Astrocyte (in vitro differentiated cells and primary cell): ENCODE results near the gene LCN2. TPM values are rescaled to one million over a fixed set of nuclear protein-coding genes. Genes with fewer than 3 reads are reported as not detected.
A peak's percentile ranks its signal among the peaks of the same experiment; 100 is the strongest.

ENCODE experiments used
- DNase-seq: peaks from one replicate; pipeline ENCODE4 v3.0.0-alpha.2; 2010; ENCODE audit warnings: low read depth
- FAIRE-seq: peaks from 2 replicates; lab custom pipeline; 2011; peaks lifted over from hg19 to GRCh38; lab: Jason Lieb, UNC
- H2AFZ ChIP-seq: 2 replicates; pipeline ENCODE4 v1.6.0; 2012; ENCODE audit warnings: low read depth, low read length, inconsistent platforms
- H3K27ac ChIP-seq: 2 replicates; pipeline ENCODE4 v1.5.1; 2011; ENCODE audit warnings: low read depth, low read length, inconsistent platforms
- H3K27me3 ChIP-seq: 2 replicates; pipeline ENCODE4 v1.6.0; 2011; ENCODE audit warnings: low read length, inconsistent platforms; ENCODE audit not compliant: insufficient read depth
- H3K36me3 ChIP-seq: 2 replicates; pipeline ENCODE4 v1.5.1; 2011; ENCODE audit warnings: low read length, inconsistent platforms; ENCODE audit not compliant: insufficient read depth
- H3K4me1 ChIP-seq: 2 replicates; pipeline ENCODE4 v1.5.1; 2011; ENCODE audit warnings: low read length, inconsistent platforms; ENCODE audit not compliant: insufficient read depth
- H3K4me2 ChIP-seq: 2 replicates; pipeline ENCODE4 v1.6.0; 2012; ENCODE audit warnings: low read length, inconsistent platforms
- H3K4me3 ChIP-seq: 2 replicates; pipeline ENCODE4 v1.5.1; 2011; ENCODE audit warnings: low read depth, mild to moderate bottlenecking, low read length, inconsistent platforms; ENCODE audit not compliant: insufficient read depth
- H3K79me2 ChIP-seq: 2 replicates; pipeline ENCODE4 v1.6.0; 2012; ENCODE audit warnings: mild to moderate bottlenecking, low read length, inconsistent platforms; ENCODE audit not compliant: insufficient read depth
- H3K9ac ChIP-seq: 2 replicates; pipeline ENCODE4 v1.6.0; 2012; ENCODE audit warnings: mild to moderate bottlenecking, low read length, inconsistent platforms
- H3K9me3 ChIP-seq: 2 replicates; pipeline ENCODE4 v1.5.1; 2012; ENCODE audit warnings: low read depth, mild to moderate bottlenecking, low read length, inconsistent platforms; ENCODE audit not compliant: insufficient read depth
- H4K20me1 ChIP-seq: 2 replicates; pipeline ENCODE4 v1.6.0; 2012; ENCODE audit warnings: low read length, inconsistent platforms; ENCODE audit not compliant: insufficient read depth
- H3K27ac Mint-ChIP-seq: one replicate; pipeline ENCODE4 v1.8.0; 2021; ENCODE audit warnings: mild to moderate bottlenecking, mixed read lengths; ENCODE audit not compliant: unreplicated experiment
- H3K27me3 Mint-ChIP-seq: one replicate; pipeline ENCODE4 v1.8.0; 2021; ENCODE audit warnings: low read depth, mixed read lengths; ENCODE audit not compliant: unreplicated experiment
- H3K36me3 Mint-ChIP-seq: one replicate; pipeline ENCODE4 v1.8.0; 2021; ENCODE audit warnings: low read depth, mixed read lengths; ENCODE audit not compliant: unreplicated experiment
- H3K4me1 Mint-ChIP-seq: one replicate; pipeline ENCODE4 v1.8.0; 2021; ENCODE audit warnings: low read depth, mixed read lengths; ENCODE audit not compliant: unreplicated experiment
- H3K4me3 Mint-ChIP-seq: one replicate; pipeline ENCODE4 v1.8.0; 2021; ENCODE audit warnings: mild to moderate bottlenecking, moderate library complexity, mixed read lengths; ENCODE audit not compliant: unreplicated experiment
- H3K9me3 Mint-ChIP-seq: one replicate; pipeline ENCODE4 v1.8.0; 2021; ENCODE audit warnings: mild to moderate bottlenecking, mixed read lengths; ENCODE audit not compliant: unreplicated experiment
- CTCF ChIP-seq: IDR thresholded peaks from 2 replicates; pipeline ENCODE4 v1.5.1; 2011; ENCODE audit warnings: low read depth, mild to moderate bottlenecking, inconsistent platforms, low read length, moderate library complexity; ENCODE audit not compliant: insufficient read depth
- EZH2 ChIP-seq: IDR thresholded peaks from 2 replicates; pipeline ENCODE4 v1.6.1; 2012; ENCODE audit warnings: mild to moderate bottlenecking, low read length, inconsistent platforms; ENCODE audit not compliant: insufficient read depth
- total RNA-seq: library from RNA; stranded (reverse); gene quantifications from 2 replicates; pipeline ENCODE4 v1.2.1, GENCODE V29; 2021

Gene LCN2
- total RNA-seq, 1 donor from 2014 or later: not detected

GRCh38 chr9:128107468-128108268 is 41.6 kb upstream of the LCN2 start:
- Histone ChIP-seq H3K79me2 (peaks cover 8% of the 10 kb centered on the region), H3K4me2 (no peak overlapping the region), H3K27me3 (no peaks in the 10 kb centered on the region), H3K27ac (no peak overlapping the region), H3K9me3 (no peaks in the 10 kb centered on the region), H3K36me3 (peaks cover 30% of the 10 kb centered on the region), H4K20me1 (peaks cover 30% of the 10 kb centered on the region), H3K4me1 (peaks cover 4% of the 10 kb centered on the region), H3K4me3 (no peak overlapping the region), H2AFZ (no peak overlapping the region), H3K9ac (no peak overlapping the region)
- Mint-ChIP-seq H3K36me3 (peaks cover 17% of the 10 kb centered on the region), H3K4me3 (no peak overlapping the region), H3K4me1 (peaks cover 4% of the 10 kb centered on the region), H3K27ac (peak overlapping the region; percentile 41), H3K27me3 (no peaks in the 10 kb centered on the region), H3K9me3 (no peaks in the 10 kb centered on the region)
- FAIRE-seq: no peak
- DNase-seq: no peak
- TF ChIP-seq EZH2 (no peak), CTCF (no peak)

GRCh38 chr9:128108269-128109049 is 40.8 kb upstream of the LCN2 start:
- H3K27me3 Mint-ChIP-seq: no peaks in the 10 kb centered on the region
- H3K4me3 ChIP-seq: no peak overlapping the region
- no peak for FAIRE-seq
- peaks cover 30% of the 10 kb centered on the region for H4K20me1 ChIP-seq
- no peaks in the 10 kb centered on the region for H3K27me3 ChIP-seq
- no peak for TF ChIP-seq CTCF
- no peak for TF ChIP-seq EZH2
- H3K36me3 Mint-ChIP-seq: peaks cover 18% of the 10 kb centered on the region
- H2AFZ ChIP-seq: no peak overlapping the region
- H3K27ac Mint-ChIP-seq: no peak overlapping the region
- H3K36me3 ChIP-seq: peaks cover 26% of the 10 kb centered on the region
- H3K9me3 ChIP-seq: no peaks in the 10 kb centered on the region
- H3K9me3 Mint-ChIP-seq: no peaks in the 10 kb centered on the region
- no peak overlapping the region for H3K27ac ChIP-seq
- no peak overlapping the region for H3K4me3 Mint-ChIP-seq
- no peak for DNase-seq
- peaks cover 4% of the 10 kb centered on the region for H3K4me1 ChIP-seq
- peaks cover 8% of the 10 kb centered on the region for H3K79me2 ChIP-seq
- no peak overlapping the region for H3K4me2 ChIP-seq
- H3K4me1 Mint-ChIP-seq: peaks cover 4% of the 10 kb centered on the region
- H3K9ac ChIP-seq: no peak overlapping the region
